HG03064 (cell line): ENCODE results near the gene IMMP2L.
"Not testable (repeated sequence)": the region's sequence is repeated elsewhere in the genome, so short reads cannot be mapped to it uniquely, and the experiment has no call there.

Source experiments
- ATAC-seq: cut with Tn5 transposase; IDR thresholded peaks from one replicate; pipeline ENCODE4 v1.9.1; 2021; ENCODE audit warnings: low read depth; ENCODE audit not compliant: unreplicated experiment

The IMMP2L gene

GRCh38 chr7:110720626-110721025, 841.7 kb downstream of the IMMP2L start:
- no peak for ATAC-seq

DNA sequence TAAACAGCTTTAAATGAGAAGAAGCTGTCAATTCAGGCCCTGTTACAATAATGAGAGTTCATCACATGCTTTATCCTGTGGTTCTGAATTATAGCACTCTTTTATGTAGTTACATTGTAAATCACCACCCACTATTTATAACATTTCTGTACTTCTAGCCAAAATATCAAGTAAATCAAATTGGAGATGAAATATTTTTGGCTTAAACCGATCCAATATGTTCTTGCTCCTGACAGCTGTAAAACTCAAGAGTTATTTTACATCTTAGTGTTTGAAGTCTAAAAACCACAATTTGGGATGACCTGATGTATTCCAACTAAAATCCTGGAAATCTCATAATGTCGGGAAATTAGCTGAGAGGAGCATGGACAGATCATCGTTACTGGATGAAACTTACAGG, 842.6 kb downstream of the IMMP2L start:
- no peak for ATAC-seq

DNA sequence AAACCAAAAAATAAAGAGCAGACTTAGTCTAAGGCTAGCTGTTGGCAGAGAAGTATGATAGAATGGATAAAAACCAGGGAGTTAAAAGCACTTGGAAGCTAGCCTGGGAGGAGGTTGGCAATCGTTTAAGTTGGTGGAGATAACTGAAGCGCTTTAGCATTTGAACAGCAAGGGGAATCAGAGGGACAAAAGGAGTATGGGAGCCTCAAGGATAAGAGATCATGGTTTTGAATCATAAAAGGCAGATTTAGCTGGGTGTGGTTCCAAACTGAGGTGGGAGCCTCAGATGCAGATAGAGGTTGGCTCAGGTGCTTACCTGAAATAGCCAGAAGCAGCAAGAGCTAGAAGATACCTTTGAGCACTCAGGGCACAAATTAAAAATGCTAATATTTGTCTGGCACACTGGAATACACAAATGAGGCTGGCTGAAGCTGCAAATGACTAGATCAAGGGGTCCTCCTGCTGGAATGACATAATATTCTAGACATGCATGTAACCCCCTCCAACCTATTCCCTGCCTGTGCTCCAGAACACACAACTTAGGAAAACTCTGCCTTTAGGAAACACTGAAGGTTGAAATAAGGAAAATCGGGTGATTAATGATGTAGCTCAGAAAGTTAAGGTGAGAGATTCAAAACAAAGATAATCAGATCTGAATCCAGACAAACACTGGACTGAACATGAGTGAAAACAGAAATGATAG, 843.6 kb downstream of the IMMP2L start:
- ATAC-seq = no peak

GRCh38 chr7:110704225-110704624, 858.1 kb downstream of the IMMP2L start:
- no peak for ATAC-seq

GRCh38 chr7:110698576-110698975, 863.7 kb downstream of the IMMP2L start:
- no peak for ATAC-seq

DNA sequence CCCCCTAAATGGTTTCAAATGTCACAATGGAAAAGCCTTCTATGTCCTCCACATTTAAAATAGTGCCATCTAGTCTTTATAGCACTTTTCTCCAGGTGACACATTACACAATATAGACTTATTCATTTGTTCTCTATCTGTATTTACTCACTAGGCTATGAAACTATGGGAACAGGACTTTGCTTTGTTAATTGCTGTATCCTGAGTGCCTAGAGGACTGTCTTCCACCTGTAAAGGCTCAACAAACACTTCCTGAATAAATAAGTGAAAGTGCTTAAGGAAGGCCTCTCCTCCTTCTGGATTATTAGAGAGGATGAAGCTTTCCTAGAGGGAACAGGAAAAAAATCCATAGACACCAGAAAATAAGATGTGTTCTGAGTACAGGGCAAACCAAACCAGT, 868.9 kb downstream of the IMMP2L start:
- no peak for ATAC-seq

DNA sequence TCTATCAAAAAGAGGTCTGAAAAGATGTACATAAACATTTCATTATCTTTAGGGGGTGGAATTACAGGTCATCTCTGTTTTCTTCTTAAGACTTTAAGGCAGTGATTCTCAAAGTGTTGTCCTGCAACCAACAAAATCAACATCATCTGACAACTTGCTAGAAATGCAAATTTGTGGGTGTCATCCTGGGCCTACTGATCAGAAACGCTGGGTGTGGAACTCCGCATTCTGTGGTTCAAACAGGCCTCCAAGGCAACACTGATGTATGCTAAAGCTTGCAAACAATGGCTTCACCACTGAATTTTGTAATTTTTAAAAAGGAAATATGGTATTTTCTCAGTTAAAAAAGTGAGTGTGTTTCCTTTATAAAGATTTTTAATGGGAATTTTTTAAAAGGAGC, 873.4 kb downstream of the IMMP2L start:
- ATAC-seq = no peak

- ATAC-seq = no peak
Observed at GRCh38 chr7:110685899-110686298, 876.4 kb downstream of the IMMP2L start.

- no peak for ATAC-seq
Observed at GRCh38 chr7:110681941-110682340, 880.4 kb downstream of the IMMP2L start.

- no peak for ATAC-seq
Observed at GRCh38 chr7:110677405-110677804, 884.9 kb downstream of the IMMP2L start.

GRCh38 chr7:110676785-110677184, 885.5 kb downstream of the IMMP2L start:
- no peak for ATAC-seq

DNA sequence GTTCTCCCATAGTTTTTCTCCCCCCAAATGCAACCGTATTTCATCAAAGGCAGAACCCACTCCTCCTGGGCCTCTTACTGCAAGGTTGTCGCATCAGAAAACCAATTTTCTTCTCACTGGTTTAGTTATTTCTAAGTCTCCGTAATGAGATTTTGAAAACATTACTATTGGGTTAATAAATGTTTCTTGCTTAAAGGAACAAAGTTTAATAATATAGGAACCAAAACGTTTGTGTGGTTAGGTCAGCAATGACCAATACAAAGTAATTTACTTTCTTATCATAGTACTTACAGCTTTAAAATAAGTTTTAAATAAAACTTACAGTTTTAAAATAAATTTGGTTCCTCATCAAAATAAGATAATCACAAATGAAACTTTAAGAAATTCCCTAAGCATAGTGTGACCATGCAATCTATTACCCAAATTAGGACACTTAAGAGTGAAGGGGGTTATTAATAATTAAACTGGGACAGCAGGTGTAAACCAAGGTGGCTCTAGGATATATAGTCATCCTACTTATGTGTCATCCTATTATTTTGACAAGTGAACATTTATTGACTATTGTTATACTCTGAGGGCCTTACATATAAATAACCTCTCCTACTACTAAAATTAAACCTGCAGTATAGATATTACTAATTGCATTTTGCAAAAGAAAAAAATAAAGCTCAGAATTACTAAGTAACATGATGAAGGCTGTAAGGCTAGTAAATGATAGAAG, 886.7 kb downstream of the IMMP2L start:
- no peak for ATAC-seq

GRCh38 chr7:110673148-110673547, 889.1 kb downstream of the IMMP2L start:
- no peak for ATAC-seq

GRCh38 chr7:110669410-110669809, 892.9 kb downstream of the IMMP2L start:
- no peak for ATAC-seq

DNA sequence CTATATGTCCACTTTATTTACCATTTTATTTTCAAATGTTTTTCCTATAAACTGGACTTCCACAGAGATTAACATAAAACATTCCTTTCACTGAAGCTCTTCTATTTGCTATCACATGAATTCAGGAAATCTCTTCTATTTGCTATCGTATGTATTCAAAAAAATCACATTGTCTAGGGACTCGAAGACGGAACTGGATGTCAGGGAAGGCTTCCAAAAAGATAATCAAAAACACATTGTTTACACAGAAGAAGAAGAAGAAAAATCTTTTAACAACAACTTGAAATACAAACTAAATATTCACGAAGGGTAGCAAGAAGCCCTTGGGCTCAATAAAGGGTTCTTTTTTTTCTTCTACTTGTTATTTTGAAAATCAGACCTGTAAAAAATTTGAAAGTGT, 897.5 kb downstream of the IMMP2L start:
- ATAC-seq = no peak

DNA sequence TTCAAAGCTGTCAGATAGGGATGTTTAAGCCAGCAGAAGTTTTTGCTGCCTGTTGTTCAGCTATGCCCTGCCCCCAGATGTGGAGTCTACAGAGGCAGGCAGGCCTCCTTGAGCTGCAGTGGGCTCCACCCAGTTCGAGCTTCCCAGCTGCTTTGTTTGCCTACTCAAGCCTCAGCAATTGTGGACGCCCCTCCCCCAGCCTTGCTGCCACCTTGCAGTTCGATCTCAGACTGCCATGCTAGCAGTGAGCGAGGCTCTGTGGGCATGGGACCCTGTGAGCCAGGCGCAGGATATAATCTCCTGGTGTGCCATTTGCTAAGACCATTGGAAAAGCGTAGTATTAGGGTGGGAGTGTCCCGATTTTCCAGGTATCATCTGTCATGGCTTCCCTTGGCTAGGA, 901.7 kb downstream of the IMMP2L start:
- ATAC-seq = not testable (repeated sequence)

DNA sequence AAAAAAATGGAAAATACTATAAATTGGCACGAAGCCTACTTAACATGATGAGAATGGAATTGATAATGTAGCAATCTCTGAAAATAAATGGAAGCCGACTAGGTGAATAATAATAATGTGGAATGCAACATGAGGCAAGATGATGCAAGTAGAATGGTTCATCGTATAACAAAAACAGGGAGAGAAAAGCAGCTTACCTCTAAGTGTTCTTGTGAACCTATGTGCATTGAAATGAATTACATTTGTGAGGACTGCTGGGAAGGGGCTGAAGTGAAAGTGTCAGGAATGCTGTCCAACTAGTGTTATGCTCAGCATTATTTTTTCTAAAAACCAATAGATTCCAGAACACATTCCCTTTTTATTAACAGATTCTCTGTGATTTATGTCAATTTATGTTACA, 912.0 kb downstream of the IMMP2L start:
- ATAC-seq = no peak

DNA sequence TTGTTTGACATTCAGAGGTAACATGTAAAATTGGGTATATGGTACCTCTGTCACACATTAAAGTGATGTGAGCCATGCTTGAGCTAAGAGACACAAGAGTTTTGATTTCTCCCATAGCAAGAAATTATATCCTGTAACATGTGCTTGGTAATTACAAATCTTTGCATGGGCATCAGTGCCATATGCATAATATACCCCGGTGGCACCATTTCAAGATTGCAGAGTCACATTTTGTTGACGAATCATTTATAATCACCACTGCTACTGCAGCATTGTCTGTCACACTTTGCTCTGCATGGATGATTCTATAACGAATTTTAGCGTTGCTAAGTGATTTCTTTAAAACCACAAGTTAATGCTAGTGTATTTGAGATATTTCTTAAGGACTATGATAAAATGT, 915.0 kb downstream of the IMMP2L start:
- ATAC-seq = no peak

GRCh38 chr7:110646804-110647203, 915.5 kb downstream of the IMMP2L start:
- ATAC-seq = no peak

DNA sequence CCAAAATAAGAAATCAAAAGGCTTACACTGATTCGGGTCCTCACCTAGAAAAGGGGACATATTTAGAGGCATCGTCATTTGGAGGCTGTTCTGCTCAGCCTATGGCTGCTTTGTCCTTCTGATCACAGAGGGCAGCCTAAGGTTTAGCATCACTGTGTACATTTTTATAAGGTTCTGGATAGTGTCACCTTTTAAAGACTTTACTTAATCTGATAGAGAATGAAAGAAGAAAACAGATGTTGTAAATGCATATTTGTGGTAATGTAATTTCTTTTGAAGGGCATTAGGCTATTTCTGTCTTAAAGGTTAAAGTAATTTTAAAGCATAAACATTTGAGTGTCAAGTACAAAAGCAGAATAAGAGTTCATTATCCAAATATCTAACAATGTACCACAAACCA, 916.7 kb downstream of the IMMP2L start:
- no peak for ATAC-seq

GRCh38 chr7:110645060-110645459, 917.2 kb downstream of the IMMP2L start:
- ATAC-seq = no peak

- no peak for ATAC-seq
Observed at GRCh38 chr7:110637252-110637651, 925.0 kb downstream of the IMMP2L start.
